ENCODE results near the gene HOXB7.
A peak's percentile ranks its signal among the peaks of the same experiment; 100 is the strongest.

The HOXB7 gene

GRCh38 chr17:48606892-48607614 lies 3.8 kb downstream of the HOXB7 start:
- DNase-seq, result no peak

- DNase-seq, result no peak
Measured at GRCh38 chr17:48605991-48606891, 4.6 kb downstream of the HOXB7 start.

- no peak for DNase-seq
Measured at GRCh38 chr17:48605409-48605919, 5.4 kb downstream of the HOXB7 start.

- DNase-seq, result no peak
Measured at GRCh38 chr17:48604770-48605329, 6.0 kb downstream of the HOXB7 start, which contains the start of gene HOXB6. Gene HOXB6 (minus strand): TSS chr17:48604986. CDS start chr17:48598150, 6,836 bp downstream.

- DNase-seq, result no peak
Measured at GRCh38 chr17:48603959-48604769, 6.7 kb downstream of the HOXB7 start.

- DNase-seq, result no peak
Measured at GRCh38 chr17:48601539-48602425, 9.0 kb downstream of the HOXB7 start.

GRCh38 chr17:48601207-48601538 lies 9.6 kb downstream of the HOXB7 start:
- DNase-seq, result no peak

- DNase-seq, result no peak
Measured at GRCh38 chr17:48600244-48601098, 10.3 kb downstream of the HOXB7 start.

- no peak for DNase-seq
Measured at GRCh38 chr17:48599354-48599753, 11.5 kb downstream of the HOXB7 start.

- no peak for DNase-seq
Measured at GRCh38 chr17:48598736-48599135, 12.1 kb downstream of the HOXB7 start.

- peak in 1 of 2 experiments; percentile 15 for DNase-seq
Measured at GRCh38 chr17:48597778-48598631, 12.8 kb downstream of the HOXB7 start.

- no peak for DNase-seq
Measured at GRCh38 chr17:48597528-48597777, 13.4 kb downstream of the HOXB7 start.

GRCh38 chr17:48596735-48597527 lies 13.9 kb downstream of the HOXB7 start:
- DNase-seq, result no peak

GRCh38 chr17:48596000-48596734 lies 14.7 kb downstream of the HOXB7 start:
- no peak for DNase-seq

GRCh38 chr17:48595278-48595999 lies 15.4 kb downstream of the HOXB7 start:
- no peak for DNase-seq

GRCh38 chr17:48594538-48595277 lies 16.1 kb downstream of the HOXB7 start:
- no peak for DNase-seq

Measured in NCI-H1930 (cell line).